CD4-positive, alpha-beta T cell treated with Interleukin-4 for 1 hour (primary cell): ENCODE measurements around the gene ATG14.
"Not testable (repeated sequence)": the region's sequence is repeated elsewhere in the genome, so short reads cannot be mapped to it uniquely, and the experiment has no call there.

Experiments used
- DNase-seq, 2 donors: peaks; one replicate each; pipeline ENCODE4 v3.0.0-alpha.2; 2020 to 2022

The ATG14 gene

GRCh38 chr14:55386037-55386808, 25.4 kb downstream of the ATG14 start:
- peak in 1 of 2 donors; percentile 43 for DNase-seq

DNA sequence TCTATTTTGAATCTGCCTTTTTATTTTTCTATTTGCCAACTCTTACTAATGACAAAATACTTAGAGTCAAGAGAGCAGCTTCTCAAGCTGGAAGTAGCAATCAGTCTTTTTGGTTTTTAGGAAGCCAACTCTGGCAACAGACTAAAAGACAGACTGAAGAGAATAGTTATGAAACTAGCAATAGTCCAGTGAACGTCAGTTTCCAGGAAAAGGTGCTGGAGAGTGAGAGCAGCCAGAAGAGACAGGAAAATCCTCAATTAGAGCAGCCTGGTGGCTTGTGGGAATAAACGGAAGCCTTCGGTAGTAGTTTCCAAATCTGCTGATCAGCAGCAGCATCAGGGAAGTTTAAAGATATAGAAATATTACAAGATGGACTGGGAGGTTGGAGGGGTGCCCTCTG, 27.1 kb downstream of the ATG14 start:
- no peak for DNase-seq

GRCh38 chr14:55383541-55384140, 28.0 kb downstream of the ATG14 start:
- DNase-seq, result no peak

- not testable (repeated sequence) for DNase-seq
Measured at GRCh38 chr14:55383056-55383466, 28.6 kb downstream of the ATG14 start.

- no peak for DNase-seq
Measured at GRCh38 chr14:55382483-55382882, 29.1 kb downstream of the ATG14 start.

DNA sequence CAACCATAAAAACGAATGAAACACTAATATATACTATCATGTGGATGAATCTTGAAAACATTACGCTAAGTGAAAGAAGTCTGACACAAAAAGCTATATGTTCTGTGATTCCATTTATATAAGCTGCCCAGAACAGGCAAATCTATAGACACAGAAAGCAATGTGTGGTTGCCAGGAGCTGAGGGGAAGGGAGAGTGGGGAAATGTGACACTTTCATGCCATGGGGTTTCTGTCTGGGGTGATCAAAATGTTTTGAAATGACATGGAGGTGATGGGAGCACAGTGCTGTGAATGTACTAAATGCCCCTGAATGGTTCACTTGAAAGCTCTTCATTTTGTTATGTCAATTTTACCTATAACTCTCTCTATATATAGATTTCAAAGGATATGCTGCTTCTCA, 30.1 kb downstream of the ATG14 start:
- no peak for DNase-seq

- no peak for DNase-seq
Measured at GRCh38 chr14:55381040-55381439, 30.6 kb downstream of the ATG14 start.

DNA sequence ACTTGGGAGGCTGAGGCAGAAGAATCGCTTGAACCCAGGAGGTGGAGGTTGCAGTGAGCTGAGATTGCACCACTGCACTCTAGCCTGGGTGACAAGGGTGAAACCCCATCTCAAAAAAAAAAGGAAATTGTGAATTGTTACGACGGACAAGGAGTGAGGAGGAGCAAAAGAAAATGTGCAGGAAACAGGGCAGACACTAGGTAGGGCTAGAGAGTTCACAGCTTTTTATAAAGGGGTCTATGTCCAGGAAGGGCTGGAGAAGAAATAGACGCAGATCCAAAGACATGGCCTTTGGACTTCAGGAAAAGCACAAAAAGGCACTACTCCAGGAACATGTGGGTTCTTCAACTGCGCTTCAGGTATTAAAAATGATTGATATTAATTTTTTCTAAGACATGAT, 34.4 kb downstream of the ATG14 start:
- DNase-seq, result no peak

- DNase-seq, result no peak
Measured at GRCh38 chr14:55374771-55375170, 36.9 kb downstream of the ATG14 start.

- DNase-seq, result peak in 1 of 2 donors; percentile 78
Measured at GRCh38 chr14:55373784-55374705, 37.6 kb downstream of the ATG14 start.

- DNase-seq, result no peak
Measured at GRCh38 chr14:55372825-55373224, 38.8 kb downstream of the ATG14 start.

GRCh38 chr14:55372423-55372822, 39.2 kb downstream of the ATG14 start:
- DNase-seq, result no peak

DNA sequence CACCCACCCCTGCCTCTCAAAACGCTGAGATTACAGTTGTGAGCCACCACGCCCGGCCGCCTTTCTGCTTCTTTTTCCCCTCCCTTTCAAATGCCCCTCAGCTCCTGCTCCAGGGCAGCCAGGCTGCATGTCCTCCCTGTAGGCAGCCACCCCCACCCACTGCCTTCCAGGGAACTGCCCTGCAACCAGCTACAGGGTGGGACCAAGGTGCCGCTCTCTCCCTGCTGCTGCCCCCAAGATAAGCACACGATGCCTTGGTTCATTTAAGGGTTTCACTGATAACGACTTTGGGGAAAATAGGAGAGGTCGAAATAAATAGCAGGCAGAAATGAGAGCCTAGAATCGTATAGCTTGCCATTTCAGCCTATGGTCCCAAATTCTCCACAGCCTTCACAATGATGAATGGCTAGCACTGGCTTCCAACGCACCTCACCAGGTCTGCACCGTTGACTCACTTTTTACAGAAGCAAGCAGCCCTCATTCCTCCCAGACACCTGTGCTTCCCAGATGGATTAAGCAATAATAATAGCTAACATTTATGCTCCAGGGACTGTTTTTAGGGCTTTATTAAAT, 40.7 kb downstream of the ATG14 start:
- no peak for DNase-seq

GRCh38 chr14:55366271-55366670, 45.4 kb downstream of the ATG14 start:
- no peak for DNase-seq

DNA sequence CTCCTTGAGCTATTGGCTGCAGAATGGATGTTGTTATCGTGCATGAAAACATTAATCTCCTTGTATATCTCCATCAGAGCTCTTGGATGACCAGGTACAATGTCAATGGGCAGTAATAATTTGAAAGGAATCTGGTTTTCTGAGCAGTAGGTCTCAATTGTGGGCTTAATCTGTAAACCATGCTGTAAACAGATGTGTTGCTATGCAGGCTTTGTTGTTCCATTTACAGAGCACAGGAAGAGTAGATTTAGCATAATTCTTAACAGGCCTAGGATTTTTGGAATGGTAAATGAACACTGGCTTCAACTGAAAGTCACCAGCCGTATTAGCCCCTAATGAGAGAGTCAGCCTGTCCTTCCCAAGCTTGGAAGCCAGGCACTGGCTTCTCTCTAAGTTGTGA, 50.4 kb downstream of the ATG14 start:
- DNase-seq, result no peak

- no peak for DNase-seq
Measured at GRCh38 chr14:55359307-55359706, 52.3 kb downstream of the ATG14 start.

DNA sequence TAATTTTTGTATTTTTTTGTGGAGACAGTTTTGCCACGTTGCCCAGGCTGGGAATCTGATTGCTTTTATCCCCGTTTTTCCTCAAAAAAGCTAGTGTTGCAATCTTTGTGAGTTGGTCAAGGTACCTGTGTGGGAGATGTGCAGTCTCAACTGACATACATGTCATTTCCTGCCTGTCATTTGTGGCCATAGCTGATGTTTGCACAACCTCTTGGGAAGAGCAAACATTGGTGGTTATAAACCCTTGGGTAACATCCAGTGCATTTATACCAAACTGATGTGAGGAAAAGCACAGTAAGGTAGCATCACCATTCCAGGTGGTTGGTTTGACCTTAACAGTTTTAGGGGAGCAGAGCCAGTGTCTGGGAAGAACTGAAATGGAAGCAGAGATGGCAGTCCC, 54.7 kb downstream of the ATG14 start:
- no peak for DNase-seq

- DNase-seq, result no peak
Measured at GRCh38 chr14:55355922-55356321, 55.7 kb downstream of the ATG14 start.

DNA sequence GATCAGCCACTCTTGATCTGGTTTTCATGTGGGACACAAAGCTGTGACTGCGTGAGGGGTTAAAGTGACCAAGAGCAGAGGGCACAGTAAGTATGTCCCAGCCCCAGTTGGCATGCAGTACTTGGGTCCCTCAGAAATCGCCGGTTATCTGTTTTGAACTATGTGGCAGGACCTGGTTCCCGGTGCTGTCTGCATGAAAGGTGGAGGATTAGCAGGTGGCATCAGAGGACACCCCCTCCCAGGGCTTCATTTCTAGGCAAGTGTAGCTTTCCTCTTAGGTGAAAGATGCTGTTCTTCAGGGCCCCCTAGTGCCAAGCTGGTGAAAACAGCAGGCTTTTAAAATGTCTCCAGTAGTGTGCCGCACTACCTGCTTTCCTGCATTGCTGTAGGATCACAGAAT, 57.1 kb downstream of the ATG14 start:
- DNase-seq, result peak; percentile 72 to 83

- peak in 1 of 2 donors; percentile 59 for DNase-seq
Measured at GRCh38 chr14:55353686-55354467, 57.8 kb downstream of the ATG14 start.

DNA sequence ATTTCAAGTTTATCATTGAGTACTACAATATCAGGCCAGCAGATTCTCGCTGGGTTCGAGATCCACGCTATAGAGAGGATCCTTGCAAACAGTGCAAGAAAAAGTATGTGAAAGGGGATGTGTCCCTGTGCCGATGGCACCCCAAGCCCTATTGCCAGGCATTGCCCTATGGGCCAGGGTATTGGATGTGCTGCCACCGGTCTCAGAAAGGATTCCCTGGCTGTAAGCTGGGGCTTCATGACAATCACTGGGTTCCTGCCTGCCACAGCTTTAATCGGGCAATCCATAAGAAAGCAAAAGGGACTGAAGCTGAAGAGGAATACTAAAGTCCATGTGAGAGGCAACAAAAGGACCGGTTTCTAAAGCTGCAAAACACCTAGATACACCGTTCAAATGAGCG, 59.4 kb downstream of the ATG14 start:
- DNase-seq, result no peak

DNA sequence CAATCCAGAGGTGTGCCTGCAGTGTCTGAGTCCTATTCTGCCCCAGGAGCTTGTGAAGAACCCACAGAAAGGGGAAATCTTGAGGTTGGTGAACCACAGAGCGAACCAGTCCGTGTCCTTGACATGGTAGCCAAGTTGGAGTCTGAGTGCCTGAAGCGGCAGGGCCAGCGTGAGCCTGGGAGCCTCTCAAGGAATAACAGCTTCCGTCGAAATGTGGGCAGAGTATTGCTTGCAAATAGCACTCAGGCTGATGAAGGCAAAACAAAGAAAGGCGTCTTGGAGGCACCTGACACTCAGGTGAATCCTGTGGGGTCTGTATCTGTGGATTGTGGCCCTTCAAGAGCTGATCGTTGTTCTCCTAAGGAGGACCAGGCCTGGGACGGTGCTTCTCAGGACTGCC, 60.5 kb downstream of the ATG14 start:
- no peak for DNase-seq
